RWPE2 (cell line): Measurements from ENCODE around the gene NDUFB4.

ENCODE experiments used
- ATAC-seq: fragments of 200-7000 bp; cut with Tn5 transposase; 3 replicates; pipeline ENCODE4 v1.9.1; 2021; ENCODE audit warnings: low read depth
- DNase-seq: peaks from one replicate; pipeline ENCODE4 v3.0.0-alpha.2; 2020; ENCODE audit warnings: low spot score
- H3K27ac ChIP-seq: fragments of 450-650 bp; 2 replicates; pipeline ENCODE4 v1.5.1; 2017; ENCODE audit warnings: mild to moderate bottlenecking; ENCODE audit not compliant: poor library complexity, severe bottlenecking
- H3K27me3 ChIP-seq: fragments of 250-450 bp; sonication (Bioruptor Pico); 2 replicates; pipeline ENCODE4 v1.5.1; 2021; ENCODE audit warnings: mild to moderate bottlenecking, moderate library complexity; ENCODE audit not compliant: insufficient read depth, poor library complexity, severe bottlenecking
- H3K36me3 ChIP-seq: fragments of 250-450 bp; sonication (Bioruptor Pico); 2 replicates; pipeline ENCODE4 v1.5.1; 2020; ENCODE audit warnings: low read depth, mild to moderate bottlenecking, moderate library complexity
- H3K4me1 ChIP-seq: fragments of 250-450 bp; sonication (Bioruptor Pico); 2 replicates; pipeline ENCODE4 v1.5.1; 2021; ENCODE audit warnings: mild to moderate bottlenecking, moderate library complexity; ENCODE audit not compliant: insufficient read depth, poor library complexity, severe bottlenecking
- H3K4me3 ChIP-seq: fragments of 250-450 bp; sonication (Bioruptor Pico); 2 replicates; pipeline ENCODE4 v1.5.1; 2021; ENCODE audit warnings: mild to moderate bottlenecking, moderate library complexity; ENCODE audit not compliant: severe bottlenecking
- H3K9me3 ChIP-seq: fragments of 250-450 bp; sonication (Bioruptor Pico); 2 replicates; pipeline ENCODE4 v1.5.1; 2021; ENCODE audit warnings: mild to moderate bottlenecking, moderate library complexity; ENCODE audit not compliant: severe bottlenecking
- TF ChIP-seq, protein P1 (sequence below): fragments of 450-650 bp; IDR thresholded peaks from one replicate; pipeline ENCODE4 v1.5.1; 2017; ENCODE audit warnings: mild to moderate bottlenecking, moderate library complexity; ENCODE audit not compliant: poor library complexity, severe bottlenecking

Gene NDUFB4

DNA sequence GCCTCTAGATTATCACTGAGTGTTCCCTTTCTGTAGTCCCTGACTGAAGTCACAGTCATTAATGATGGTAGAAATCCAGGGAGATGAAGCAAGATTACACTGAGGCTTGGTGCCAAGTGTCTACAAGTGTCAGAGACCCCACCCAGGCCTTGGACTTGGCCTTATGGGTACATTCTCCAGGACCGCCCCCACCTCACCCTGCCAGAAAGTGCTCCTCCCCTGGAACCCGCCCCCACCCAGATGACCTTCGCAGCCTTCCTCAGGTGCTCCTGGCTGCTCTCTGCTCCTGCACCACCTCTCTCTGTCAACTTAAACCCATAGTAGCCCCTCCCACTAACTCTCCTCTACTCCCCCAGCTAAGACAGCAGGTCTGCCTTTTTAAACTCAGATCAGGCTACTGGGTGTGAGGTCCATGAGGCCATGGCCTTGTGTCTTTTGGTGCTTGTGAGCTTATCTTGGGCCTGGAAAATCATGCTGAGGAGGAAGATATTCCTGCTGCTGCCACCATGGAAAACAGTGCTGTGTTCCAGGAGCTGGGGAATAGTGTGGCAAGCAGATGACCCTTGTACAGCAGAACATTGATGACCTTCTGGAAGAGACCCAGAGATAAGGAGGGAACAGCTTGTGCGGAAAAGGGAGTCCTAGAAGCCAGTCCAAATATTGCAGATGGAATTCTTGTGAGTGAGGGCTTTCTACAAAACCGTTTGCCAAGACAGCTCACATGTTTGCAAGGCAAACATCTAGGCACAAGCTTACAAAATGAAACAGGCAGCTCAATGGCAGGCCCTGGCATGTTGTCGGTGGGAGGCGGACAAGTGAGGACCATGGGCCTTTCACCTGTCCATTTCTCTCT, 40.3 kb upstream of the NDUFB4 start:
- no peak overlapping the region for H3K27ac ChIP-seq
- H3K9me3 ChIP-seq, result no peaks in the 10 kb centered on the region
- no peak for ATAC-seq
- peaks cover 8% of the 10 kb centered on the region for H3K4me1 ChIP-seq
- no peak overlapping the region for H3K4me3 ChIP-seq
- H3K27me3 ChIP-seq, result no peaks in the 10 kb centered on the region
- H3K36me3 ChIP-seq, result no peaks in the 10 kb centered on the region
- no peak for DNase-seq
- TF ChIP-seq, protein P1, sequence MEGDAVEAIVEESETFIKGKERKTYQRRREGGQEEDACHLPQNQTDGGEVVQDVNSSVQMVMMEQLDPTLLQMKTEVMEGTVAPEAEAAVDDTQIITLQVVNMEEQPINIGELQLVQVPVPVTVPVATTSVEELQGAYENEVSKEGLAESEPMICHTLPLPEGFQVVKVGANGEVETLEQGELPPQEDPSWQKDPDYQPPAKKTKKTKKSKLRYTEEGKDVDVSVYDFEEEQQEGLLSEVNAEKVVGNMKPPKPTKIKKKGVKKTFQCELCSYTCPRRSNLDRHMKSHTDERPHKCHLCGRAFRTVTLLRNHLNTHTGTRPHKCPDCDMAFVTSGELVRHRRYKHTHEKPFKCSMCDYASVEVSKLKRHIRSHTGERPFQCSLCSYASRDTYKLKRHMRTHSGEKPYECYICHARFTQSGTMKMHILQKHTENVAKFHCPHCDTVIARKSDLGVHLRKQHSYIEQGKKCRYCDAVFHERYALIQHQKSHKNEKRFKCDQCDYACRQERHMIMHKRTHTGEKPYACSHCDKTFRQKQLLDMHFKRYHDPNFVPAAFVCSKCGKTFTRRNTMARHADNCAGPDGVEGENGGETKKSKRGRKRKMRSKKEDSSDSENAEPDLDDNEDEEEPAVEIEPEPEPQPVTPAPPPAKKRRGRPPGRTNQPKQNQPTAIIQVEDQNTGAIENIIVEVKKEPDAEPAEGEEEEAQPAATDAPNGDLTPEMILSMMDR, result no peak

GRCh38 chr3:120557115-120557514, 39.0 kb upstream of the NDUFB4 start:
- Histone ChIP-seq H3K4me1 (peaks cover 8% of the 10 kb centered on the region), H3K27ac (no peak overlapping the region), H3K27me3 (no peaks in the 10 kb centered on the region), H3K9me3 (no peaks in the 10 kb centered on the region), H3K4me3 (no peak overlapping the region), H3K36me3 (no peaks in the 10 kb centered on the region)
- DNase-seq (no peak), ATAC-seq (no peak)
- TF ChIP-seq, protein P1, result no peak

- Histone ChIP-seq H3K36me3 (no peaks in the 10 kb centered on the region), H3K4me3 (peak overlapping the region; percentile 27), H3K27ac (peak overlapping the region; percentile 20), H3K9me3 (no peaks in the 10 kb centered on the region), H3K27me3 (no peaks in the 10 kb centered on the region), H3K4me1 (peaks cover 8% of the 10 kb centered on the region)
- DNase-seq (peak; percentile 76), ATAC-seq (peak; percentile 54)
- TF ChIP-seq, protein P1, result peak; percentile 96
Measured at GRCh38 chr3:120558771-120559241, 37.3 kb upstream of the NDUFB4 start.

DNA sequence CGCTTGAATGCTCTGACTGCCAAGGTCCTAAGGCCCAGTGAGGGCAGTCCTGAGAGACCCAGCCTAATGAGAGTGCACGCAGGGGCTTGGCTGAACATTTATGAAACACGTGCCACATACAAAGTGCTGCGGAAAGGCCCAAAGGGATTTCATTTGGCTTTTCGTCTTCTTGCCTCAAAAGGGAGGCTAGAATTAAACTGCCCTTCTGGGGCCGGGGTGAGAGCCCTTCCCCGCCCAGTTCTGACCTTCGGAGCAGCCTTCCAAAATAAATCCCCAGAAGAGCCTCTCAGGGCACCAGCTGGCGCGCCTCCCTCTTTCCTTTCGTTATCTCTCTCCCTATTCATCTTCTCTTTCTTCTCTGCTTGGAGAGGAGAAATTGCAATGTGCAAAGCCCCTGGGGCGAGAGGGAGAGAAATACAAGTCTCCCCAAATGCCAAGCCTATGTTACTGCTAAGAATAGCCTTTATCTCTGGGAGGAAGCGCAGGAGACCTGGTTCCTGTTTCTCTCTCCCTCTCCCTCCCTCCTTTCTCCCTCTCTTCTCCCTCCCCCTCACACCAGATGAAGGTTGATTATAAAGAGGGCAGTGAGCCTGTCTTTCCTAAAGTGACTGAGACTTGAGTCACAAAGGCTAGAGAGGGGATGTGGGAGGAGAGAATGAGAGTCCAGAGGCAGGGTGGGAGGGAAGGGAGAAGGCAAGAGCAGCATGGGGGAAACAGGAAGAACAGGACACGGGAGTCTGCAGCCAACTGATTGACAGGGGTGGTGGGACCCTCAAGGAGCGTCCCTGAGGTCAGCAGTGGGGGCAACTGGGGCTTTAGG, 36.7 kb upstream of the NDUFB4 start:
- H3K4me3 ChIP-seq, result peak overlapping the region; percentile 27
- H3K27ac ChIP-seq, result peak overlapping the region; percentile 20
- no peak for DNase-seq

More for the DNA sequence above, 36.7 kb upstream of the NDUFB4 start:
- ATAC-seq, result peak; percentile 70
- Histone ChIP-seq H3K27me3 (no peaks in the 10 kb centered on the region), H3K36me3 (no peaks in the 10 kb centered on the region), H3K9me3 (no peaks in the 10 kb centered on the region), H3K4me1 (peaks cover 8% of the 10 kb centered on the region)
- TF ChIP-seq, protein P1, result peak; percentile 78
